Uterus (tissue), 2 donors: Measurements from ENCODE around the gene CHRM1.

ENCODE experiments used
- POLR2A ChIP-seq, 2 donors: fragments of 450-650 bp; IDR thresholded peaks; one replicate each; pipeline ENCODE4 v1.6.1; 2016; ENCODE audit warnings: antibody characterized with exemption in 2 of 2, mild to moderate bottlenecking in 1 of 2, moderate library complexity in 1 of 2
- TF ChIP-seq, protein P1 (sequence below), 4 experiments: fragments of 200-600 bp in 2 of 4; fragments of 450-650 bp in 2 of 4; sonication (generic) in 2 of 4; IDR thresholded peaks; one replicate each; pipeline ENCODE4 v1.5.1; 2016 to 2019; ENCODE audit warnings: antibody characterized with exemption in 4 of 4, mild to moderate bottlenecking in 2 of 4, moderate library complexity in 1 of 4

DNA sequence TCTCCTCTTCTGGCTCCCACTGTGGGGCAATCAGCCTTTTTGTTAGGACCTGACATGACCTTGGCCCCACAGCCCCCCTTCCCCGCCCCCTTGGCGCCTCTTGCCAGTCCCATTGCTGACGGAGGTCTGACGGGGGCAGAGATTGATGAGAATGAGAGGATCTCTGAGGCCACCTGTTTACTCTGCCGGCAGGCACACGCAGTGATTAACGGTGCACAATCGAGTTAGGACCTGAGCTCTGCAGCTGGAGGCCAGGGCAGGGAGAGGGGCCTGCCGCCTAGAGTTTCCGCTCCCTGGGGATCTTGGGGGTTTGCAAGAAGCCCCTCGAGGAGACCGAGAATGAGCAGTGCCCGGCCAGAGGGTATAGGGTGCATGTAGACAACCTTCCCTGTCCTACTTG lies 6.8 kb upstream of the CHRM1 start:
- TF ChIP-seq, protein P1, sequence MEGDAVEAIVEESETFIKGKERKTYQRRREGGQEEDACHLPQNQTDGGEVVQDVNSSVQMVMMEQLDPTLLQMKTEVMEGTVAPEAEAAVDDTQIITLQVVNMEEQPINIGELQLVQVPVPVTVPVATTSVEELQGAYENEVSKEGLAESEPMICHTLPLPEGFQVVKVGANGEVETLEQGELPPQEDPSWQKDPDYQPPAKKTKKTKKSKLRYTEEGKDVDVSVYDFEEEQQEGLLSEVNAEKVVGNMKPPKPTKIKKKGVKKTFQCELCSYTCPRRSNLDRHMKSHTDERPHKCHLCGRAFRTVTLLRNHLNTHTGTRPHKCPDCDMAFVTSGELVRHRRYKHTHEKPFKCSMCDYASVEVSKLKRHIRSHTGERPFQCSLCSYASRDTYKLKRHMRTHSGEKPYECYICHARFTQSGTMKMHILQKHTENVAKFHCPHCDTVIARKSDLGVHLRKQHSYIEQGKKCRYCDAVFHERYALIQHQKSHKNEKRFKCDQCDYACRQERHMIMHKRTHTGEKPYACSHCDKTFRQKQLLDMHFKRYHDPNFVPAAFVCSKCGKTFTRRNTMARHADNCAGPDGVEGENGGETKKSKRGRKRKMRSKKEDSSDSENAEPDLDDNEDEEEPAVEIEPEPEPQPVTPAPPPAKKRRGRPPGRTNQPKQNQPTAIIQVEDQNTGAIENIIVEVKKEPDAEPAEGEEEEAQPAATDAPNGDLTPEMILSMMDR (IDR thresholded peaks at IDR 0.05) = no peak
- TF ChIP-seq POLR2A (IDR thresholded peaks at IDR 0.05) = no peak
